HepG2 (cell line): Measurements from ENCODE around the gene ANO4. TPM values are rescaled to one million over a fixed set of nuclear protein-coding genes. Genes with fewer than 3 reads are reported as not detected.

Experiments
- ATAC-seq: fragments of 200-7000 bp; cut with Tn5 transposase; 3 replicates; pipeline ENCODE4 v1.9.1; 2020; ENCODE audit warnings: mild to moderate bottlenecking, moderate library complexity
- BruUV-seq: library from RNA; stranded (reverse); fragments of 400-500 nt; replicated peaks from 2 replicates; lab custom pipeline; 2021; lab: Mats Ljungman, UMichigan
- CTCF ChIA-PET: fragments of 300-600 bp; formaldehyde crosslinking; extraction: SDS; loops from one replicate; lab custom pipeline; 2021; ENCODE audit warnings: low total read pairs, inconsistent platforms, low intra/inter-chr PET ratio; lab: Yijun Ruan, JAX
- POLR2A ChIA-PET: fragments of 350-600 bp; sonication (Branson Sonifier 250); formaldehyde crosslinking; loops from one replicate; lab custom pipeline; 2020; ENCODE audit warnings: antibody characterized with exemption, inconsistent platforms; lab: Yijun Ruan, JAX
- DNase-seq: peaks from one replicate; pipeline ENCODE4 v3.0.0-alpha.2; 2015; ENCODE audit warnings: low spot score
- FAIRE-seq: peaks from 3 replicates; lab custom pipeline; 2011; peaks lifted over from hg19 to GRCh38; lab: Jason Lieb, UNC
- H2AFZ ChIP-seq: one replicate; pipeline ENCODE4 v1.6.1; 2011; ENCODE audit warnings: low read length, inconsistent platforms
- H3K27ac ChIP-seq: fragments of 300-600 bp; 3 replicates; pipeline ENCODE4 v1.8.0; 2011; ENCODE audit warnings: mixed run types, mild to moderate bottlenecking, mixed read lengths, low read length, inconsistent platforms; ENCODE audit not compliant: insufficient read depth; ENCODE audit errors: extremely low read length
- H3K27me3 ChIP-seq, 2 experiments: fragments of 200-600 bp in 1 of 2; 2 replicates in 1 of 2; 3 replicates in 1 of 2; pipeline versions ENCODE4 v1.6.0 to v1.8.0; 2011; ENCODE audit warnings: low read length in 2 of 2, mild to moderate bottlenecking in 2 of 2, moderate library complexity in 2 of 2, inconsistent platforms in 1 of 2; ENCODE audit not compliant: insufficient read depth in 2 of 2, control insufficient read depth in 1 of 2
- H3K36me3 ChIP-seq, 2 experiments: fragments of 200-600 bp in 1 of 2; replicated peaks in 1 of 2; 2 replicates in 1 of 2; 3 replicates in 1 of 2; pipeline versions ENCODE4 v1.5.1 to v1.8.0; 2011; ENCODE audit warnings: low read length in 2 of 2, inconsistent platforms in 1 of 2; ENCODE audit not compliant: insufficient read depth in 2 of 2, control insufficient read depth in 1 of 2
- H3K4me1 ChIP-seq: 2 replicates; pipeline ENCODE4 v1.5.1; 2012; ENCODE audit warnings: low read length, inconsistent platforms; ENCODE audit not compliant: insufficient read depth
- H3K4me2 ChIP-seq: 2 replicates; pipeline ENCODE4 v1.6.0; 2011; ENCODE audit warnings: low read depth, low read length, inconsistent platforms
- H3K4me3 ChIP-seq, 3 experiments: fragments of 200-600 bp in 1 of 3; sonication (generic), shearing (Covaris generic) in 1 of 3; replicated peaks in 1 of 3; 2 replicates each; pipeline ENCODE4 v1.5.1; 2011 to 2016; ENCODE audit warnings: low read length in 3 of 3, inconsistent platforms in 2 of 3, low read depth in 2 of 3, mild to moderate bottlenecking in 2 of 3, control low read depth in 1 of 3, mixed read lengths in 1 of 3; ENCODE audit not compliant: insufficient read depth in 1 of 3
- H3K79me2 ChIP-seq: one replicate; pipeline ENCODE4 v1.6.1; 2011; ENCODE audit warnings: low read length, inconsistent platforms; ENCODE audit not compliant: insufficient read depth
- H3K9ac ChIP-seq: 2 replicates; pipeline ENCODE4 v1.6.0; 2011; ENCODE audit warnings: mild to moderate bottlenecking, low read depth, low read length, inconsistent platforms; ENCODE audit not compliant: insufficient read depth
- H3K9me3 ChIP-seq: 2 replicates; pipeline ENCODE4 v1.5.1; 2012; ENCODE audit warnings: mild to moderate bottlenecking, low read length
- H4K20me1 ChIP-seq: 2 replicates; pipeline ENCODE4 v1.6.0; 2011; ENCODE audit warnings: inconsistent platforms, mild to moderate bottlenecking, low read length, moderate library complexity; ENCODE audit not compliant: insufficient read depth
- ARNT ChIP-seq: fragments of 450-650 bp; IDR thresholded peaks from 2 replicates; pipeline ENCODE4 v1.6.1; 2017
- CTCF ChIP-seq: sonication (generic); formaldehyde crosslinking; IDR thresholded peaks from 2 replicates; pipeline ENCODE4 v1.5.0; 2020; ENCODE audit warnings: mild to moderate bottlenecking, missing genetic modification reagents, moderate library complexity
- DZIP1 ChIP-seq: sonication (generic); formaldehyde crosslinking; IDR thresholded peaks from 2 replicates; pipeline ENCODE4 v1.5.0; 2020; ENCODE audit warnings: mild to moderate bottlenecking, missing genetic modification reagents
- FOXK2 ChIP-seq: fragments of 450-650 bp; IDR thresholded peaks from 2 replicates; pipeline ENCODE4 v1.6.1; 2016
- GPN1 ChIP-seq: sonication (generic); formaldehyde crosslinking; IDR thresholded peaks from 2 replicates; pipeline ENCODE4 v1.5.1; 2020; ENCODE audit warnings: missing genetic modification reagents, borderline replicate concordance
- HCFC1 ChIP-seq: fragments of 150-350 bp; IDR thresholded peaks from 2 replicates; pipeline ENCODE4 v1.6.1; 2014; ENCODE audit warnings: low read depth, low read length
- MXD4 ChIP-seq: IDR thresholded peaks from 2 replicates; pipeline ENCODE4 v1.6.1; 2016; ENCODE audit warnings: mild to moderate bottlenecking, missing biosample characterization, missing genetic modification reagents
- SMARCE1 ChIP-seq: fragments of 450-650 bp; IDR thresholded peaks from 2 replicates; pipeline ENCODE4 v1.6.1; 2017; ENCODE audit warnings: borderline replicate concordance
- SMC3 ChIP-seq: IDR thresholded peaks from 2 replicates; pipeline ENCODE4 v1.6.1; 2011; ENCODE audit warnings: low read length, improper control_type of control experiment
- TBX3 ChIP-seq: fragments of 450-650 bp; IDR thresholded peaks from 2 replicates; pipeline ENCODE4 v1.6.1; 2017; ENCODE audit warnings: antibody characterized with exemption, mild to moderate bottlenecking, inconsistent platforms, borderline replicate concordance
- ZBTB7A ChIP-seq: sonication (generic); formaldehyde crosslinking; IDR thresholded peaks from 2 replicates; pipeline ENCODE4 v1.8.0; 2022; ENCODE audit warnings: mild to moderate bottlenecking, missing genetic modification reagents
- ZNF644 ChIP-seq: IDR thresholded peaks from 2 replicates; pipeline ENCODE4 v1.6.1; 2016; ENCODE audit warnings: low read depth
- ZNF878 ChIP-seq: sonication (generic); formaldehyde crosslinking; IDR thresholded peaks from 2 replicates; pipeline ENCODE4 v1.8.1; 2023; ENCODE audit warnings: mild to moderate bottlenecking, missing genetic modification reagents, moderate library complexity
- ZNF883 ChIP-seq: sonication (generic); formaldehyde crosslinking; IDR thresholded peaks from 2 replicates; pipeline ENCODE4 v1.5.1; 2020; ENCODE audit warnings: mild to moderate bottlenecking, missing genetic modification reagents; ENCODE audit errors: not compliant biosample characterization
- WGBS: methylation state at CpG from one replicate; pipeline ENCODE4 v1.1.6; 2017; ENCODE audit warnings: low lambda C conversion rate; 5-methylcytosine and 5-hydroxymethylcytosine counted together
- in situ Hi-C: cut with HindIII; loops from 2 replicates; pipeline ENCODE4 v1.10.0; 2017; ENCODE audit warnings: low pct_unique_long_range_greater_than_20kb; ENCODE audit not compliant: extremely low pct_ligation_motif_present
- intact Hi-C: fragments of 100-400 bp; cut with micrococcal nuclease; formaldehyde crosslinking; loops from one replicate; pipeline ENCODE4 v1.10.0; 2022; ENCODE audit not compliant: unreplicated experiment
- polyA plus RNA-seq, 8 experiments: library from polyadenylated mRNA; depleted of rRNA in 3 of 8; stranded (reverse) in 7 of 8; unstranded in 1 of 8; fragments of >200 nt; fragmentation: Illumina TruSeq in 4 of 8; extraction: Trizol in 4 of 8; gene quantifications; 2 replicates each; pipeline versions ENCODE4 v1.2.1 to v1.2.3, GENCODE V29; 2011 to 2016; ENCODE audit warnings: low read depth in 4 of 8, missing spikeins in 1 of 8, mixed read lengths in 1 of 8; ENCODE audit not compliant: insufficient read depth in 1 of 8
- total RNA-seq, 5 experiments: library from RNA; depleted of rRNA; stranded (reverse); fragments of >200 nt; fragmentation: Illumina TruSeq; extraction: Trizol; gene quantifications; 2 replicates each; pipeline ENCODE4 v1.2.3, GENCODE V29; 2016; ENCODE audit warnings: low read depth in 1 of 5

Gene ANO4
- total and polyA plus RNA-seq, 2 of the 13 experiments (the other 11 are each of a cell fraction or from before 2014, with no cell fraction given) = not detected

DNA sequence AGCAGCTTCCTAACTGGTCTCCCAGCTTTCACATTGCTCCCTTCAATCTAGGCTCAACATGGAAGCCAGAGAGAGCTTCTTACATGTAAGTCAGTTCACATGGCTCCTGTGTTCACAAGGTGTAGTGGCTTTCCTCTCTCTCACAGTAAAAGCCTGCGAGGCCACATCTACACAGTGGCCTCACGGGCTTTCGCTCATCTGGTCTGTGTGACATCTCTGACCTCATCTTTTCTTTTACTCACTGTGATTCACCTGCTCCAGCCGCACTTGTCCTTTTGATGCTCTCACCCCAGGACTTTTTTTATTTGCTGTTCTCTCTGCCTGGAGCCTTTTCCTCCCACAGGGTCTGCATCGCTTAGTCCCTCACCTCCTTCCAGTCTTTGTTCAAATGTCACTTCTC lies 293.3 kb downstream of the ANO4 start:
- H3K79me2 ChIP-seq = no peaks in the 10 kb centered on the region
- no peak overlapping the region for H2AFZ ChIP-seq
- in situ Hi-C loops (no loop called here), intact Hi-C loops (no loop called here)
- no TSS peak for BruUV-seq
- no peak overlapping the region for H3K4me3 ChIP-seq
- DNase-seq = peak; percentile 3
- no peak for FAIRE-seq
- ChIA-PET CTCF (no interaction called here), POLR2A (no interaction called here)
- H3K9ac ChIP-seq = no peak overlapping the region
- H3K4me2 ChIP-seq = no peak overlapping the region
- no peak overlapping the region for H3K27ac ChIP-seq
- no peaks in the 10 kb centered on the region for H4K20me1 ChIP-seq
- TF ChIP-seq ZNF883 (CRISPR knock-in tag) = no peak
- no peak for TF ChIP-seq ZNF878 (CRISPR knock-in tag)
- TF ChIP-seq ARNT = no peak
- no peak for TF ChIP-seq MXD4 (CRISPR knock-in tag)
- TF ChIP-seq HCFC1 = no peak
- no peak for TF ChIP-seq CTCF (CRISPR knock-in tag)
- TF ChIP-seq DZIP1 = no peak
- no peak for TF ChIP-seq ZBTB7A (CRISPR knock-in tag)
- TF ChIP-seq SMARCE1 = no peak
- TF ChIP-seq ZNF644 = no peak
- no peak for TF ChIP-seq GPN1 (CRISPR knock-in tag)
- TF ChIP-seq SMC3 = no peak
- no peak for TF ChIP-seq TBX3
- TF ChIP-seq FOXK2 = no peak
- H3K4me1 ChIP-seq = no peaks in the 10 kb centered on the region
- WGBS = 8% methylated on average over 5 of the region's 5 CpGs
- no peaks in the 10 kb centered on the region for H3K36me3 ChIP-seq
- ATAC-seq = no peak; the same call in 2 of the 3 replicates
- peaks cover 0 to 10% of the 10 kb centered on the region in 2 experiments; a peak in 1 of 5 replicates for H3K27me3 ChIP-seq
- H3K9me3 ChIP-seq = no peaks in the 10 kb centered on the region
